Nephron (organoid): ENCODE results near the gene GAK.

ENCODE experiments used
- H3K27ac Mint-ChIP-seq, 3 experiments: 2 replicates each; pipeline ENCODE4 v1.8.0; 2020; ENCODE audit warnings: mixed read lengths in 3 of 3, mild to moderate bottlenecking in 2 of 3, moderate library complexity in 1 of 3
- H3K27me3 Mint-ChIP-seq: 2 replicates; pipeline ENCODE4 v1.8.0; 2021; ENCODE audit warnings: low read depth, mild to moderate bottlenecking, moderate library complexity, mixed read lengths
- H3K36me3 Mint-ChIP-seq: 2 replicates; pipeline ENCODE4 v1.8.0; 2020; ENCODE audit warnings: low read depth, mixed read lengths
- H3K4me1 Mint-ChIP-seq: 2 replicates; pipeline ENCODE4 v1.8.0; 2020; ENCODE audit warnings: mixed read lengths
- H3K4me3 Mint-ChIP-seq, 3 experiments: 2 replicates each; pipeline ENCODE4 v1.8.0; 2020; ENCODE audit warnings: mild to moderate bottlenecking in 3 of 3, mixed read lengths in 3 of 3, moderate library complexity in 2 of 3
- H3K9me3 Mint-ChIP-seq: 2 replicates; pipeline ENCODE4 v1.8.0; 2020; ENCODE audit warnings: mixed read lengths
- CTCF ChIP-seq, 3 experiments: fragments of 200-600 bp; sonication (generic); IDR thresholded peaks; one replicate each; pipeline ENCODE4 v1.5.0; 2021; ENCODE audit warnings: antibody characterized with exemption in 3 of 3; ENCODE audit not compliant: unreplicated experiment in 3 of 3

GAK gene

GRCh38 chr4:907691-908425 is 24.3 kb downstream of the GAK start:
- peaks cover 6% of the 10 kb centered on the region for H3K4me1 Mint-ChIP-seq
- H3K27me3 Mint-ChIP-seq, result no peaks in the 10 kb centered on the region
- no peak overlapping the region for H3K4me3 Mint-ChIP-seq
- TF ChIP-seq CTCF (IDR thresholded peaks at IDR 0.05; ENCODE audit: unreplicated experiment in 3 of 3), result no peak
- H3K9me3 Mint-ChIP-seq, result no peaks in the 10 kb centered on the region
- H3K27ac Mint-ChIP-seq, result peak overlapping the region; percentile 69 to 84 (median 78)
- peaks cover 24% of the 10 kb centered on the region for H3K36me3 Mint-ChIP-seq

DNA sequence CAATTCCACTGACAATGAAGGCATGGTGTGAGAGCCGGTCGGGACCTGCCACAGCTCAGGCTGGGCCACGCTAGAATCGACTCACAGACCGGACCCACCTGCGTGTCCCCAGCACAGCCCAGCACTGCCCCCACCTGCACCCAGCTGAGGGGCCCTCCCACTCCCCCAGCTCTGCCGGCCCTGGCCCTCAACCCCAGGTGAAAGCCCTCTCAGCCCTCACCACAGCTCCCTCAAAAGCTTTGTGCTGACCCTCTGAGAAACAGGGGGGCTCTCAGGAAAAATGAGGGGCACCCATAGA is 25.1 kb downstream of the GAK start:
- no peak overlapping the region for H3K27ac Mint-ChIP-seq
- peaks cover 26% of the 10 kb centered on the region for H3K36me3 Mint-ChIP-seq
- peaks cover 6% of the 10 kb centered on the region for H3K4me1 Mint-ChIP-seq
- no peaks in the 10 kb centered on the region for H3K27me3 Mint-ChIP-seq
- H3K9me3 Mint-ChIP-seq, result no peaks in the 10 kb centered on the region
- no peak overlapping the region for H3K4me3 Mint-ChIP-seq
- TF ChIP-seq CTCF (IDR thresholded peaks at IDR 0.05; ENCODE audit: unreplicated experiment in 3 of 3), result no peak

DNA sequence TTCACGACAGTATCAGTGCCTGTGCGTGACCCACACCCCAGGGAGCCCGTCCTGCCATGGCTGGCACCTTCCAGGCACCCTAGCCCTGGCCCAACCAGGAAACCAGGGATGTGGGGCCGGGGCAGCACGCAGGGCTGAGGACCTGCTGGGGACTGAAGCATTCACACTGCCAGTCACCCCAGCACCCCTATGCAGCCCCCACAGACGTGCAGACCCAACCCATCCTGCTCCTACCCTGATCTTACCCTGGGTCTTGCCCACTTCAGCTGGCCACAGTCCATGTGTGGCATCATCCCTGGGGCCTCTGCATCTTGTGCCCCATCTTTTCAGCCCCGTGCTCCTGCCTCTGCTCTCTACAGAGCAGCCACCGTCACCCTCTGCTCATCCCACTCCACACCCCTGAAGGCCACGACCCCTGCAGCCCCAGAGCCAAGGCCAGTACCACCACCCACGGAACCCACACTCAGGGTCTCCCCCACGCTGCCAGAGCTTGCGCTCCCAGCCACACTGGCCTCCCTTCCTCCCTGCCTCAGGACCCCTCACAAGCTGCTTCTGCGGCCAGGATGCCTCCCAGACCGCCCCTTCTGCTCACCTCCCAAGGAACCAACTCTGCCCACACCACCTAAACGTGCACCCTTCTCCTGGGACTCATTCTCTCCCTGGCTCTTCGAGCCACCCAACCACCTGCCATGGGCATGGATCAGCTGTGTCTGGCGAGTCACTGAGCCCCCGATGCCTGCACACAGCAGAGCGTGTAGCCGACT is 25.6 kb downstream of the GAK start:
- peaks cover 22% of the 10 kb centered on the region for H3K36me3 Mint-ChIP-seq
- no peaks in the 10 kb centered on the region for H3K27me3 Mint-ChIP-seq
- H3K4me1 Mint-ChIP-seq, result peaks cover 6% of the 10 kb centered on the region
- H3K9me3 Mint-ChIP-seq, result no peaks in the 10 kb centered on the region
- no peak overlapping the region for H3K4me3 Mint-ChIP-seq
- no peak overlapping the region for H3K27ac Mint-ChIP-seq
- no peak for TF ChIP-seq CTCF (IDR thresholded peaks at IDR 0.05; ENCODE audit: unreplicated experiment in 3 of 3)

- H3K4me1 Mint-ChIP-seq, result peaks cover 6% of the 10 kb centered on the region
- no peaks in the 10 kb centered on the region for H3K27me3 Mint-ChIP-seq
- no peak overlapping the region for H3K4me3 Mint-ChIP-seq
- H3K9me3 Mint-ChIP-seq, result no peaks in the 10 kb centered on the region
- TF ChIP-seq CTCF (IDR thresholded peaks at IDR 0.05; ENCODE audit: unreplicated experiment in 3 of 3), result no peak
- H3K36me3 Mint-ChIP-seq, result peaks cover 19% of the 10 kb centered on the region
- no peak overlapping the region for H3K27ac Mint-ChIP-seq
Observed at GRCh38 chr4:905485-906338, 26.4 kb downstream of the GAK start.

- Mint-ChIP-seq H3K27ac (no peak overlapping the region), H3K36me3 (peaks cover 21% of the 10 kb centered on the region), H3K9me3 (no peaks in the 10 kb centered on the region), H3K4me1 (peaks cover 6% of the 10 kb centered on the region), H3K4me3 (no peak overlapping the region), H3K27me3 (no peaks in the 10 kb centered on the region)
- no peak for TF ChIP-seq CTCF (IDR thresholded peaks at IDR 0.05; ENCODE audit: unreplicated experiment in 3 of 3)
Observed at GRCh38 chr4:903066-904046, 28.8 kb downstream of the GAK start.
